ENCODE results near the gene RBM27. TPM values are rescaled to one million over a fixed set of nuclear protein-coding genes. Genes with fewer than 3 reads are reported as not detected.
A peak's percentile ranks its signal among the peaks of the same experiment; 100 is the strongest.

RBM27 gene, protein sequence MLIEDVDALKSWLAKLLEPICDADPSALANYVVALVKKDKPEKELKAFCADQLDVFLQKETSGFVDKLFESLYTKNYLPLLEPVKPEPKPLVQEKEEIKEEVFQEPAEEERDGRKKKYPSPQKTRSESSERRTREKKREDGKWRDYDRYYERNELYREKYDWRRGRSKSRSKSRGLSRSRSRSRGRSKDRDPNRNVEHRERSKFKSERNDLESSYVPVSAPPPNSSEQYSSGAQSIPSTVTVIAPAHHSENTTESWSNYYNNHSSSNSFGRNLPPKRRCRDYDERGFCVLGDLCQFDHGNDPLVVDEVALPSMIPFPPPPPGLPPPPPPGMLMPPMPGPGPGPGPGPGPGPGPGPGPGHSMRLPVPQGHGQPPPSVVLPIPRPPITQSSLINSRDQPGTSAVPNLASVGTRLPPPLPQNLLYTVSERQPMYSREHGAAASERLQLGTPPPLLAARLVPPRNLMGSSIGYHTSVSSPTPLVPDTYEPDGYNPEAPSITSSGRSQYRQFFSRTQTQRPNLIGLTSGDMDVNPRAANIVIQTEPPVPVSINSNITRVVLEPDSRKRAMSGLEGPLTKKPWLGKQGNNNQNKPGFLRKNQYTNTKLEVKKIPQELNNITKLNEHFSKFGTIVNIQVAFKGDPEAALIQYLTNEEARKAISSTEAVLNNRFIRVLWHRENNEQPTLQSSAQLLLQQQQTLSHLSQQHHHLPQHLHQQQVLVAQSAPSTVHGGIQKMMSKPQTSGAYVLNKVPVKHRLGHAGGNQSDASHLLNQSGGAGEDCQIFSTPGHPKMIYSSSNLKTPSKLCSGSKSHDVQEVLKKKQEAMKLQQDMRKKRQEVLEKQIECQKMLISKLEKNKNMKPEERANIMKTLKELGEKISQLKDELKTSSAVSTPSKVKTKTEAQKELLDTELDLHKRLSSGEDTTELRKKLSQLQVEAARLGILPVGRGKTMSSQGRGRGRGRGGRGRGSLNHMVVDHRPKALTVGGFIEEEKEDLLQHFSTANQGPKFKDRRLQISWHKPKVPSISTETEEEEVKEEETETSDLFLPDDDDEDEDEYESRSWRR
- 24.1 and 26.3 TPM in 2 replicates for total RNA-seq (2022)
- Bru-seq, nascent RNA = percentile 96 among the genes with signal in this experiment
- percentile 98 among the genes with signal in this experiment for BruChase-seq, experiment 1, labeled RNA remaining after a 6-hour chase
- BruChase-seq, experiment 2, labeled RNA remaining after a 2-hour chase = percentile 100 among the genes with signal in this experiment
- long read RNA-seq, full-length matches to known transcripts = 5 of 13 reads
- long read RNA-seq, partial matches to known transcripts = 3 of 13 reads
- long read RNA-seq, other reads (novel, unspliced or antisense) = 5 of 13 reads

DNA sequence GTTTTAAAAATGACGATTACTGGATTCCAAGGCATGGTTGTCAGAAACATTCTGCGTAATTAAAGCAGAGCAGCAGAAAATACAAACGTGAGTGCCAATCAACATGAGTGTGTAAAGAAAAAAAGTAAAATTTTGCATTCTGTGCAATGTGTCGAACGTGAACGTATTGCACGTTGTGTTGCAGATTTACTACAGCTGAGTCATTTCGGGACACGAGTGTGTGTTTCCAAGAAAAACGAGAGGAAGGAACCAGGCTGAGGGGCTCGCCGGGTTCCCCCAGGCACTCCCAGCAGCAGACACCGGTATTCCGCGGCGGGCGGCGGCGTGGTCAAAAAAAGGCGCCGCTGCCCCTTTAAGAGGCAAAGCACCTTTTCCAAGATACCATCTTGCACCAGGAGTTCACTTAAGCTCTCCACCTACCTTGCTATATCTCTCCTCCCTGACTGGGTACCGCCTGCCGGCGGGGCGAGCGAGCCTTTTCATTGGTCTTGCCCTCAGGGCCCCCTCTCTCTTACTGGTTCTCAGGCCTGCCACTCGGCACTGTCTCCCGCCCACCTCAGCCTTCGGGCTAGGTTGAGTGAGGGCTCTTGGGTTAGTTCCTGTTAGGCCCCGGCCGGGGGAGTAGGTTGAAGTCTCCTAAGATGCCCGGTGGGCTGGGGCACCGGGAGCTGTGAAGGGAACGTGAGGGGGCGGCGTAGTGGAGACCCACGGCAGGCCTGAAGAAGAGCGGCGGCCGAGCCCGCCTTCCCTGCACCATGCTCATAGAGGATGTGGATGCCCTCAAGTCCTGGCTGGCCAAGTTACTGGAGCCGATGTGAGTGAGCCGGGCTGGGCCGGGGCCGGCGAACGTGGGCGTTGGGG, at the start of gene RBM27:
RBM27 (plus strand) TSS at position 595 of the 861 bp plus-strand sequence; CDS start at position 756, 161 bp downstream.
- Mint-ChIP-seq H3K4me3 (ENCODE audit: low read depth, unreplicated experiment) (no peak within 1 kb of the TSS), H3K27me3 (ENCODE audit: unreplicated experiment) (no peaks in the 10 kb centered on the region), H3K9me3 (ENCODE audit: low read depth, unreplicated experiment) (no peaks in the 10 kb centered on the region), H3K36me3 (ENCODE audit: insufficient read depth, unreplicated experiment) (no peaks in the 10 kb centered on the region), H3K27ac (ENCODE audit: unreplicated experiment) (no peak within 1 kb of the TSS), H3K4me1 (ENCODE audit: low read depth, unreplicated experiment) (no peaks in the 10 kb centered on the region)
- BruUV-seq (replicated peaks) = no TSS peak
- peak; percentile 99 for DNase-seq
- CTCF ChIA-PET = interaction anchor here (1.0 to 1.3 kb wide), 2 partner anchors 11 to 23 kb away, joined by 4 read pairs; no protein-coding TSS in a partner anchor
- TF ChIP-seq, protein P1, sequence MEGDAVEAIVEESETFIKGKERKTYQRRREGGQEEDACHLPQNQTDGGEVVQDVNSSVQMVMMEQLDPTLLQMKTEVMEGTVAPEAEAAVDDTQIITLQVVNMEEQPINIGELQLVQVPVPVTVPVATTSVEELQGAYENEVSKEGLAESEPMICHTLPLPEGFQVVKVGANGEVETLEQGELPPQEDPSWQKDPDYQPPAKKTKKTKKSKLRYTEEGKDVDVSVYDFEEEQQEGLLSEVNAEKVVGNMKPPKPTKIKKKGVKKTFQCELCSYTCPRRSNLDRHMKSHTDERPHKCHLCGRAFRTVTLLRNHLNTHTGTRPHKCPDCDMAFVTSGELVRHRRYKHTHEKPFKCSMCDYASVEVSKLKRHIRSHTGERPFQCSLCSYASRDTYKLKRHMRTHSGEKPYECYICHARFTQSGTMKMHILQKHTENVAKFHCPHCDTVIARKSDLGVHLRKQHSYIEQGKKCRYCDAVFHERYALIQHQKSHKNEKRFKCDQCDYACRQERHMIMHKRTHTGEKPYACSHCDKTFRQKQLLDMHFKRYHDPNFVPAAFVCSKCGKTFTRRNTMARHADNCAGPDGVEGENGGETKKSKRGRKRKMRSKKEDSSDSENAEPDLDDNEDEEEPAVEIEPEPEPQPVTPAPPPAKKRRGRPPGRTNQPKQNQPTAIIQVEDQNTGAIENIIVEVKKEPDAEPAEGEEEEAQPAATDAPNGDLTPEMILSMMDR (IDR thresholded peaks at IDR 0.05; ENCODE audit: unreplicated experiment) = no peak
- intact Hi-C loops (cut with micrococcal nuclease; ENCODE audit: unreplicated experiment) = loop anchor here (2.0 to 10.0 kb wide), 2 partner anchors 20 to 222 kb away; partner anchors contain the start of gene LARS1

DNA sequence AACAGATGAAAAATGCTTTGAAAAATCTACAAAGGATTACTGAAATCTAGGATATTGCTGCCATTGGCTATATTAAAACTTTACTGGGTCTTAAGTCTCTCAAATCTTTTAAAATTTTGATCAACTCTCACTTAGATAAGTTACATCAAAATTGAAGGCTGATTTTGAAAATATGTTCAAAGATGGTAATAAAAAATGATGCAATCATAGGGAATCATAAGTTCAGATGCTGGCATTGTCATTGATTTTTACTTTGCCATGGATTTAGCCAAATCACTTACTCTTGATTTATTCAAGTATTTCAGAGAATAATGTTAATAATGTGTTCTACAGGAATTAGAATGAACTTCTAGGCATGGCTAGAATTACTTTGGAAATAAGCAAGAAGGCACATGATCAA, 45.1 kb upstream of the RBM27 start:
- no peaks in the 10 kb centered on the region for H3K27me3 Mint-ChIP-seq (ENCODE audit: unreplicated experiment)
- peaks cover 58% of the 10 kb centered on the region for H3K36me3 Mint-ChIP-seq (ENCODE audit: insufficient read depth, unreplicated experiment)
- no peak for DNase-seq
- no peak overlapping the region for H3K27ac Mint-ChIP-seq (ENCODE audit: unreplicated experiment)
- intact Hi-C loops (cut with micrococcal nuclease; ENCODE audit: unreplicated experiment) = no loop called here
- TF ChIP-seq, protein P1 (IDR thresholded peaks at IDR 0.05; ENCODE audit: unreplicated experiment) = no peak
- CTCF ChIA-PET = no interaction called here
- no peaks in the 10 kb centered on the region for H3K9me3 Mint-ChIP-seq (ENCODE audit: low read depth, unreplicated experiment)
- no peak overlapping the region for H3K4me3 Mint-ChIP-seq (ENCODE audit: low read depth, unreplicated experiment)
- no peaks in the 10 kb centered on the region for H3K4me1 Mint-ChIP-seq (ENCODE audit: low read depth, unreplicated experiment)
- no TSS peak for BruUV-seq (replicated peaks)

DNA sequence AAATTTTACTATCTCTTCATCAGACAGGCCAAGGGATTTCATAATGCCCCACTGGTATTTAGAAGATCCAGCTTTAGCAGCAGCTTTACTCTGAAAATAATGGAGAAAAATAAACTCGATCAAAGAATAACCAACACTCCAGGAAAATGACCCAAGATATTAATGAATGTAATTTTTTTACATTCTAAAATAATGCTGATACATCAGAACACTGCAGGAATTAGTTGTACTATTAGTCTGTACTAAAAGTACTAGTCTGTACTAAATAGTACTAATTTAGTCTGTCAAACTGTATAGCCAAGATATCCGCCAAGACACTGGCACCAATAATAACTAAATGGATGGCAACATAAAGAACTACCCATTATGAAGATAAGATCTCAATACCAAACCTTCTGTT, 39.0 kb upstream of the RBM27 start:
- intact Hi-C loops (cut with micrococcal nuclease; ENCODE audit: unreplicated experiment) = no loop called here
- Mint-ChIP-seq H3K4me1 (ENCODE audit: low read depth, unreplicated experiment) (no peaks in the 10 kb centered on the region), H3K36me3 (ENCODE audit: insufficient read depth, unreplicated experiment) (peaks cover 80% of the 10 kb centered on the region), H3K27me3 (ENCODE audit: unreplicated experiment) (no peaks in the 10 kb centered on the region), H3K9me3 (ENCODE audit: low read depth, unreplicated experiment) (no peaks in the 10 kb centered on the region), H3K27ac (ENCODE audit: unreplicated experiment) (no peak overlapping the region), H3K4me3 (ENCODE audit: low read depth, unreplicated experiment) (no peak overlapping the region)
- no peak for DNase-seq
- TF ChIP-seq, protein P1 (IDR thresholded peaks at IDR 0.05; ENCODE audit: unreplicated experiment) = no peak
- BruUV-seq (replicated peaks) = no TSS peak
- CTCF ChIA-PET = no interaction called here

Measured in Calu3 (cell line).